Fibroblast of skin of scalp (primary cell): ENCODE measurements around the gene ZIC2.
A peak's percentile ranks its signal among the peaks of the same experiment; 100 is the strongest.

Experiments
- DNase-seq: peaks from one replicate; pipeline ENCODE4 v3.0.0-alpha.2; 2013

ZIC2 gene

DNA sequence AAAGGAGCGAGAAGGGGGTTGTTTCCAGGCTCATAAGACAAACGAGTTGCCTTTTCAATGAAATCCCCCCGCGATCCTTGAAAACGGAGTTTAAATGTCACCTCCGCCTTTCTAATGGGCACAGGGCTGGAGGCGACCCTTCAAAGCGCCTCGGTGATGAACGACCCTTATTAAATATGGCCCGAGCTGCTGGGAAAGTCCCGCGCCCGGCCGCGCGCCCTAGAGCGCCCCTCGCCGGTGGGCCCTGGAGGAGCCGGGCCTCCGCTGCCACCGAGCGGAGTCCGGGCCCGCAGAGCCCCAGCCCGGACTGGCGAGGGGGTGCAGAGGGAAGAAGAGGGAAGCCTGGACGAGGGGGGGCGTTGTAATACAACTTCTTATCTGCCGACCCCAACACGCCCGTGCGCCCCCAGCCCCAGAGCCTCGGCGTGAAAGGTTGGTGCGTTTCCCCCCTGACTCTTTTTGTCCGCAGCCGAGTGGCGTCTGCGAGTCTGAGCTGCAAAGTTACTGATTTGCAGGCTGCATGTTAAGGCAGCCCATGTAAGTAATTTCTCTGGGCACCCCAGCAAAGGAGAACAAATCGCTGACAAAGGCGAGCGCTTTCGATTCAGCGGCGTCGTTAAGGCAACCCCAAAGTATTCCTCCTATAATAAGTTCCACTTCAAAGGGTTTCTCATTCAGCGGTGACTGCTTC, 21.9 kb upstream of the ZIC2 start:
- DNase-seq: no peak

GRCh38 chr13:99960663-99961311, 20.8 kb upstream of the ZIC2 start:
- no peak for DNase-seq

DNA sequence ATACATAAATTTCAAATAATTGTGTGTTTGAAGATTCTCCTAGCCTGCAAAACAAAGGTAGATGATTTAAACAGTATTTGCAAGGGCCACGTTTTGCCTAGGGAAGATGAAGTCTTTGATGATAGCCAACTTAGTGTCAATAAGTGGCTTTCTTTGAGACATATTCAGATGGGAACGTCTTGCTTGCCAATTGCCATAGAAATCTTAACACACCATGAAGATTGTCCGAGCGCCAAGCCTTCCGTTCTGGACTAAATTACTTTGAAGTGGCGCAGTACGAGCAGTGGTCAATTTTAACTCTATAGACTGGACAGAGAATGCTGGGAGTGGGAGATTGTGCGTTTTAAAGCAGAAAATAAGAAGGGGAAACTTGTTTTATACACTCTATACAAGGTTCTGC, 19.9 kb upstream of the ZIC2 start:
- no peak for DNase-seq

DNA sequence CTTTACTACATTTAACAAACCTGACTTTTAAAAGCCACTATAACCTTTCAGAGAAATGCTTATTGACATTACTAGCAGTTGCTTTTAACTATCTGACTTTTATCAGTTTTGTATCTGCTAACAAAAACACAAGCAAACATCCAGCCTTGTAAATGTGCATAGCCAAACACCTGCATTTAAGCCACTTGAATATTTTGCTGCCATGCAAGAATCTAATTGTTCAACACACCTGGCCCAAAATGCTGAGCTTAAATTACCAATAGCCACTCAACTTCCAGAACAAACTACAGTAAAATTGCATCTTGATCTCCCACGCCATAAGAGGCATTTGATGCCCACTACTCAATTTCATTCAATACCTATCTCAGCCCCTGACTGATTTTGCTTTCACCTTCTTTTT, 19.3 kb upstream of the ZIC2 start:
- DNase-seq: no peak

DNA sequence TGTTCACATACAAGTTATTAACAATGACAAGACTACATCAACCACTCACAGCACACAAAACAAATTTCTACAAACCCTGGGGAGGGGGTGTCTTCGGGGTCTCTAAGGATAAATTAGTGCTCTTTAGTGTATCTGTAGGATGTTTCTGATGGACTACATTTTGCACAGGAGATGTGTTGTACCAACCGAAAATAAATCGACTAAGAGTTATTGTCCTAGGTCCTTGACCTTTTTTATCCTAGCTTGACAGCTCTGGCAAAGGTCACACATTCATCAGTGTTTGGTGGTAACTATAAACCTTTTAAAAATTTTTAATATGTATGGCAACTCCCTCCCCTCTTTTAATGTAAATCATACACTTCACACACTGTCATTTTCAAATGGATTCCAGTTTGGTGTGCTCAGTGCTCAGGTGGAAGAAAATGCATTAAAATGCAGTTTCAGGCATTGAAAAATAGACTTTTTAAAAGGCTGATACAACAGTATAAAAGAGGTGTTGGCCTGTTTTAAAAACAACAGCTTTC, 17.7 kb upstream of the ZIC2 start:
- DNase-seq: no peak

DNA sequence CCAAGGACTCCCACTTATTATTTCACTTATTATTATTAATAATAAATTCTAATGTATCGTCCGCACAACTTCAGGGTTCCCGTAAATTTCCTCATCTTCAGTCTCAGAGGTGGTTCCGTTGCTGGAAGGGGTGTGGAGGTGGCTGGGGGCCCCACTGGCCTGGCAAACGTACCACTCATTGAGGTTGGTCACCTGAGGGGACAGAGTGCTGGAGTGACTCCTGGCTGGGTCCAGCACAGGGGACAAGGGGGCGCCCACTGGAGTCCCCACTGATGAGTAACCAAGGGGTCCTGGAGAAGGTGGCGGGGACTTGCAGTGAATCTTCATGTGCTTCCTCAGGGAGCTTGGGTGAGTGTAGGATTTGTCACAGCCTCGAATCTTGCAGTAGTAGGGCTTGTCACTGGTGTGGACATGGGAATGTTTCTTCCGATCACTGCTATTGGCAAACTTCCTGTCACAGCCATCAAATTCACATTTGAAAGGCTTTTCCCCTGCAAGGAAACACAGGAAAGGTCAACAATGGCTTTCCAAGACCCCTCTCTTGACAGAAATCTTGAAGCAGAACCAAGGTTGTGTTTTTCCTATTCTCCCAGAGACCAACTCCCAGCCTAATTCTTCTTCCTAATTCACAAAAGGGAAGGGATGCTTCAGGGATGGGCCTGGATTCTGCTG, 16.1 kb upstream of the ZIC2 start:
- no peak for DNase-seq

GRCh38 chr13:99966064-99966805, 15.3 kb upstream of the ZIC2 start:
- no peak for DNase-seq

DNA sequence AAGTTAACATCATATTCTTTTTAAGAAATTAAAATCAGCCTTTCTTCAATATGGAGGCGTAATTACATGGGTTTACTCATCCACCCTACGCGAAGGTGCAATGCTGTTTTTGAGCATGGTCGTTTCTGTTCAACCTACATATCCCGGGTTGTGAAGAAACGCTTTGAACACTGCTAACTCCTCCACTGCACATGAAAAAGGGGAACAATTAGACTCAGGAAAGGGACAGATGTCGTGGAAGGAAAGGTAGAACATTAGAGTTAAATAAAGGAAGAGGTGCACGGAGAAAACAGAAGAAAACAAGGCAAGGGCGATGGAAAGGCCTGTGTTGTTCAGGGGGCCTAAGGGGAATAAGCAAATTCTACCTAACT, 14.1 kb upstream of the ZIC2 start:
- no peak for DNase-seq

DNA sequence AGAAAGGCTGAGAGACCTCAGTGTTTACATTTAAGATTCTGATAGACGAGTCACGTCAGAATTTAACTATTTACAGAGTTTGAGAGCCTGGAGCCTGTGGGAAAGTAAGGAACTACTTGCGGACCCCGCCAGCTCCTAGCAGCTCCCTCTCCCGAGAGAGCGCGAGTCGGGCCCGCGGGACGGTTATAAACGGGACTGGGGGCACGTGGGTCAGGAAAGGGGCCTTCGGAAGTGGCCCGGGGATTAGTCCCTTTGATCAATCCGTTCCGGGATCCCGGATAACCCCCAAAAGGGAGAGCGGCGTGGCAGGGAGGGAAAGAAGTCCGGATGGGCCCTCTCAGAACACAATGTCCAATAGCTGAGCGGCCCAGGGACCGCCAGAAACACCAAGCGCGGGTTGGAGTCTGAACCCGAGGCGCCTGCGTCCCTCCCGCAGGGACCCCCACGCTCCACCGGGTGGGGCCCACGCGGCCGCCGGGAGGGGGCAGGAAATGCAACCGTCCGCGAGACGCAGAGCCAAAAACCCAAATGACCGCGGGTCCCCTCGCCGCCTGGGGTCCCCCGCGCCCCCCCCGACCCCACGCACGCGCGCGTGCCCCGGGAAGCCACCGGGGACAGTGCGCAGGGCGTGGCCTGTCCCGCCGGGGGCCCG, 13.6 kb upstream of the ZIC2 start:
- no peak for DNase-seq

DNA sequence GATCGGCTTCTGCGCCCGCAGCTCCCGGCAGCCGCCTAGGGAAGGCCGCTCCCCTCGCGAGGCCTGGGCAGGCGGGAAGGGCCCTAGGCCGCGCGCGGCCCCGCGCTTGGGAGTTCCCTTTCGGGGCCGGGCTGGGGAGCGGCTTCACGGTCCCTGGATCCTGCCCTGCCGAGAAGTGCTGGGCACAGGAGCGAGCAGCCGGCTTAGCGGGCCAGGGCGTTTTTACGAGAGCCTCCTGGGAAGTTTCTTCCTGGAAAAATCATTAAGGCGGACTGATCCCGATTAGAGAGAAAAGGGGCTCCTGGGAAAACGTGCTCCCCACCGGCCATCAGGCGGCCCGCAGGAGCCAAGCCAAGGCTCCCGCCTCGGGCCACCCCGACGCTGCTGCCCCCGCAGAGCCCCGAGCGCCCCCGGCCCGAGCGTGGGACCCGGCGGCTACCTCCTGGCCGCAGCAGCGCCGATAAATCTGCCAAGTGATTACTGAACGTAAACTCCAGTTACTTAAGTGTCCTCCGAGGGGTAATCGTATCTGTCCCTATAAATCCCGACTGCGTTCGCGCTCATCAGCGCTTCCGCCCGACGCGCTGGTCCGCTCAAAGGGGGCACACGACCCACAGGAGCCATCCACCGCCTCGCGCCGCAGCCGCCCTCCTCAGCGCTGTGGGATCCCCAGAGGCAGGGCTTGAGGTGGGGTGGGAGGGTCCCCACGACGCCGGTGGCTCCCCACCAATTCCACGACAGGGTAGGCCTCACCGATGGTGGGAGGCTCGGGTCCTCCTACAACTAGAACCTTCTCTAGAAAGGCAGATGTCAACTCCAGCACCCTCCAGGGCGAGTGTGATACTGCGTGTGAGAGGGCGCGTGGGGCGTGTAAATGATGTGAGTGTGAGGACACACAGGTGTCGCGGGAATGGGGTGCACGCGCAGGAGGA, 12.8 kb upstream of the ZIC2 start:
- peak; percentile 26 for DNase-seq

DNA sequence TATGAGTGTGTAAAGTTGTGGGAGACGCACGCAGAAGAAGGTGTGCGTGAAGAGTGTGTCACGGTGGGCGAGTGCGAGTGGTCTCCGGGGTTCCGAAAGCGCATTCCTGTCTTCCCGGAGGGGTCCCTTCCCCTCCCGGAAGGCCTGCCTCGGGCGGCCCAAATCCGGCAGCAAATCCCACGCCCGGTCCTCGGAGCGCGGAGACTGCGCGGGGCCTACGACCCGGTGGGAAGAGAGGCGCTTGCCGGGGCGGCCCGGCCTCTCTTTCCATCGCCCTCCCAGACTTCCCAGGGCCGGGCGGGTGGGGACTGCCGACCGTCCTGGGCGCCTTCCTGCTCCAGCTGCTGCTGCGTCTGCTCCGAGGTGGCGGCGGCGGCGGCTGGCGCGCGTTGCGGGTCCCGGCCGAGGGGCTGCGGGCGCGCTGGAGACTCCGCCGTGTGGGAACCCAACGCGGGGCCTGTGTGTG, 12.1 kb upstream of the ZIC2 start:
- DNase-seq: no peak

DNA sequence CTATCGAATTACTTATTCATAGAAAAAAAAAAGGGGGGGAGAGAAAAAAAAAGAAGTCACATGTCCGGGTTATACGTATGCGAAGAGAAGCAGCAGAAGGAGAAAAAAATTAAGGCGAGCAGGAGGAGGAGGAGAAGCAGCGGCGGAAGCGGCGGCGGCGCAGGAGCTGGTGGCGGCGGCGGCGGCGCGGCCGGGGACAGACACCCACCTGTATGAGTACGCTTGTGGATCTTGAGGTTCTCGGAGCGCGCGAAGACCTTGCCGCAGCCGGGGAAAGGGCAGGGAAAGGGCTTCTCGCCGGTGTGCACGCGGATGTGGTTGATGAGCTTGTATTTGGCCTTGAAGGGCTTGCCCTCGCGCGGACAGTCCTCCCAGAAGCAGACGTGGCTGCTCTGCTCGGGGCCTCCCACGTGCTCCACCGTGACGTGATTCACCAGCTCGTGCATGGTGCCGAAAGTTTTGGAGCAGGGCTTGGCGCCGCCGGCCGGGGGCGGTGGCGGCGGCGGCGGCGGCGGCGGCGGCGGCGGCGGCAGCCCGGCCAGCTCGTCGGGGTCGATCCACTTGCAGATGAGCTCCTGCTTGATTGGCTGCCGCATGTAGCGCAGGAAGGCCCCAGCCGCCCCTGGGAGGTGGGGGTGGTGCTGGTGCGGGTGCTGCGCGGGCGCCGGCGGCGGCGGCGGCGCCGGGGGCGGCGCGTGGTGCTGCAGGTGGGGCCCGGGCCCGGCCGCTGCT, 11.5 kb upstream of the ZIC2 start:
- no peak for DNase-seq

- no peak for DNase-seq
Observed at GRCh38 chr13:99970651-99971575, 10.7 kb upstream of the ZIC2 start.

DNA sequence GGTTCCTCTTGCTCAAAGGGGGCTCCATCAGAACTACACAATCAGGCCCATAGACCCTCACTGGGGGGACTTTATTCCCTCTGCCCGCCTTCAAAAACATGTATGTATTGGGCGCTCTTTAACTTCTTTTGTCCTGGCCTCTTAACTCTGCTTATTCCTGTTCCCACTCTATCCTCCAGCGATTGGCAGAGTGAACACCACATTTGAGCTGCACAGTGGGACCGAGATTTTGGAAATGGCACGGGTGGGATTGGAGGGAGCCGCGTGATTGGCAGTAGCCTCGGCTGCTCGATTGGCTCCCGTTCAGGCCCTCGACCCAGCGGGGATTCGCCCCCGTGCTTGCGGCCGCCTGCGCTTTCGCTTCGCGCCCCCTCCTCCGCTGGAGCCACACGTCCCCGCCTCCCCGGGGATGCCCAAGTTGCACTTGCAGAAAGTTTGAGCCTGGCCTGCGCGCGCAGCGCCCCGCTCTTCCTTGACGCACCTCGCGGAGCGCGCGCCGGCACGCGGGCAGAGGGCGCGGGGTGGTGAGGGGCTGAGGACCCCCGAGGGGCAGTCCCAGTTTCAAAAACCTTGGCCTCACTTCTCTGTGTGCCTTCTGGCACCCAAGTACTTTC, 9.9 kb upstream of the ZIC2 start, which contains the start of gene ZIC5:
ZIC5 (minus strand) TSS at position 192 of the 614 bp plus-strand sequence; CDS start at position 28, 164 bp downstream.
- DNase-seq: no peak

GRCh38 chr13:99972190-99972731, 9.3 kb upstream of the ZIC2 start:
- no peak for DNase-seq

DNA sequence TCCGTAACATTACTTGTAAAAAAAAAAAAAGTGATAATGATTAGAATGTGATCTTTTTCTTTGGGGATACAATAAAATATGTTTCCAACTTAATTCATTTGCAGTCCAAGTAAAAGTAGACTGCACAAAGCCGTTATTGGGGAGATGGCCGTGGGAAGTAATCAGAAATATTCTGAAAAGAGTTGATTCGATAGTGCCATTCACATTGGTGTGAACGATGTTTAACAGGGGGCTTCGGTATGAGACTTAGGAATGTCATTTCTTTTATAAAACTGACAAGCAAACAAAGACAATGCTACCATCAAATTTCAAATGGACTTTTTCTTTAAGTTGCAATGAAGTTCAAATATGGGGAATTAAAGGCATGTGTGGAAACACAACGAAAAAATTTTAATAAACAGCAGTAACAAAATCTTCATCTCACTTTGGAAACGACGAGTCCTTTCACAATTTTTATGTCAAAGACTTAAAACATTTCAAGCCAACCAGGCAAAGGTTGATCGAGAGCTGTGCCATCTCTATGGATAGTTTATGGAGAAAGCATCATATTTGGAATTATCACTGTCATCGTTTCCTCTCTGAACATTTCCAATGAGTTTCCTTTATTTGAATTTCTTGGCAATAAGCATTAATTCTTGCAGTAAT, 8.3 kb upstream of the ZIC2 start:
- no peak for DNase-seq

GRCh38 chr13:99973808-99974185, 7.8 kb upstream of the ZIC2 start:
- no peak for DNase-seq
